ENCODE data around the gene GSTA3. TPM values are rescaled to one million over a fixed set of nuclear protein-coding genes. Genes with fewer than 3 reads are reported as not detected.
"Not testable (repeated sequence)": the region's sequence is repeated elsewhere in the genome, so short reads cannot be mapped to it uniquely, and the experiment has no call there.

The GSTA3 gene
- total RNA-seq, 1 donor from 2014 or later, result not detected

GRCh38 chr6:52900536-52900935 lies 9.0 kb downstream of the GSTA3 start:
- Mint-ChIP-seq H3K36me3 (no peaks in the 10 kb centered on the region), H3K27ac (no peak overlapping the region), H3K4me1 (ENCODE audit: unreplicated experiment) (no peaks in the 10 kb centered on the region), H3K9me3 (peaks cover 5% of the 10 kb centered on the region), H3K4me3 (no peak overlapping the region), H3K27me3 (no peaks in the 10 kb centered on the region)
- DNase-seq (ENCODE audit: extremely low spot score, unreplicated experiment), result no peak
- no peak for TF ChIP-seq CTCF (conservative IDR thresholded peaks at IDR 0.05)

- not testable (repeated sequence) for DNase-seq (ENCODE audit: extremely low spot score, unreplicated experiment); H3K27ac Mint-ChIP-seq; H3K27me3 Mint-ChIP-seq; H3K4me1 Mint-ChIP-seq (ENCODE audit: unreplicated experiment); H3K9me3 Mint-ChIP-seq; H3K36me3 Mint-ChIP-seq; H3K4me3 Mint-ChIP-seq
Observed at GRCh38 chr6:52895790-52896189, 13.7 kb downstream of the GSTA3 start.

GRCh38 chr6:52894285-52894684 lies 15.2 kb downstream of the GSTA3 start:
- no peak overlapping the region for H3K4me3 Mint-ChIP-seq
- TF ChIP-seq CTCF (conservative IDR thresholded peaks at IDR 0.05), result no peak
- no peak overlapping the region for H3K27ac Mint-ChIP-seq
- no peaks in the 10 kb centered on the region for H3K27me3 Mint-ChIP-seq
- peaks cover 5% of the 10 kb centered on the region for H3K9me3 Mint-ChIP-seq
- no peaks in the 10 kb centered on the region for H3K4me1 Mint-ChIP-seq (ENCODE audit: unreplicated experiment)
- H3K36me3 Mint-ChIP-seq, result no peaks in the 10 kb centered on the region
- DNase-seq (ENCODE audit: extremely low spot score, unreplicated experiment), result no peak

- Mint-ChIP-seq H3K27ac (no peak overlapping the region), H3K4me3 (no peak overlapping the region), H3K36me3 (no peaks in the 10 kb centered on the region), H3K27me3 (no peaks in the 10 kb centered on the region), H3K4me1 (ENCODE audit: unreplicated experiment) (no peaks in the 10 kb centered on the region), H3K9me3 (peaks cover 5% of the 10 kb centered on the region)
- no peak for DNase-seq (ENCODE audit: extremely low spot score, unreplicated experiment)
- no peak for TF ChIP-seq CTCF (conservative IDR thresholded peaks at IDR 0.05)
Observed at GRCh38 chr6:52893803-52894202, 15.7 kb downstream of the GSTA3 start.

- H3K27me3 Mint-ChIP-seq, result no peaks in the 10 kb centered on the region
- H3K27ac Mint-ChIP-seq, result no peak overlapping the region
Observed at GRCh38 chr6:52893221-52893620, 16.3 kb downstream of the GSTA3 start.

GRCh38 chr6:52890018-52890417 lies 19.5 kb downstream of the GSTA3 start:
- Mint-ChIP-seq H3K27me3 (no peaks in the 10 kb centered on the region), H3K36me3 (no peaks in the 10 kb centered on the region), H3K4me3 (no peak overlapping the region), H3K4me1 (ENCODE audit: unreplicated experiment) (peaks cover 3% of the 10 kb centered on the region), H3K9me3 (no peaks in the 10 kb centered on the region), H3K27ac (no peak overlapping the region)
- TF ChIP-seq CTCF (conservative IDR thresholded peaks at IDR 0.05), result no peak
- no peak for DNase-seq (ENCODE audit: extremely low spot score, unreplicated experiment)

More at GRCh38 chr6:52893221-52893620, 16.3 kb downstream of the GSTA3 start:
- no peak for DNase-seq (ENCODE audit: extremely low spot score, unreplicated experiment)
- Mint-ChIP-seq H3K4me3 (no peak overlapping the region), H3K36me3 (no peaks in the 10 kb centered on the region), H3K9me3 (peaks cover 3% of the 10 kb centered on the region), H3K4me1 (ENCODE audit: unreplicated experiment) (no peaks in the 10 kb centered on the region)
- TF ChIP-seq CTCF (conservative IDR thresholded peaks at IDR 0.05), result no peak
